ENCODE data around the gene PDE7B. TPM values are rescaled to one million over a fixed set of nuclear protein-coding genes. Genes with fewer than 3 reads are reported as not detected.

Gene PDE7B
- total RNA-seq, 2 experiments from 2014 or later = 0.58 to 0.68 TPM

- POLR2A ChIA-PET = no interaction called here
- Mint-ChIP-seq H3K9me3 (no peaks in the 10 kb centered on the region), H3K4me3 (no peak overlapping the region), H3K27me3 (no peaks in the 10 kb centered on the region), H3K27ac (no peak overlapping the region), H3K36me3 (ENCODE audit: low read depth) (no peaks in the 10 kb centered on the region), H3K4me1 (ENCODE audit: low read depth) (no peaks in the 10 kb centered on the region)
- TF ChIP-seq CTCF (IDR thresholded peaks at IDR 0.05) = no peak
- intact Hi-C loops (cut with micrococcal nuclease) = no loop called here
- ATAC-seq = no peak
- CTCF ChIA-PET = no interaction called here
- no peak for DNase-seq
Measured at GRCh38 chr6:135974426-135974825, 122.9 kb downstream of the PDE7B start.

- Mint-ChIP-seq H3K4me1 (ENCODE audit: low read depth) (no peaks in the 10 kb centered on the region), H3K36me3 (ENCODE audit: low read depth) (no peaks in the 10 kb centered on the region), H3K27me3 (no peaks in the 10 kb centered on the region), H3K4me3 (no peak overlapping the region), H3K27ac (no peak overlapping the region), H3K9me3 (no peaks in the 10 kb centered on the region)
- ATAC-seq = no peak
- ChIA-PET CTCF (no interaction called here), POLR2A (no interaction called here)
- TF ChIP-seq CTCF (IDR thresholded peaks at IDR 0.05) = no peak
- intact Hi-C loops (cut with micrococcal nuclease) = no loop called here
- no peak for DNase-seq
Measured at GRCh38 chr6:135976585-135976984, 125.1 kb downstream of the PDE7B start.

- intact Hi-C loops (cut with micrococcal nuclease) = no loop called here
- Mint-ChIP-seq H3K36me3 (ENCODE audit: low read depth) (no peaks in the 10 kb centered on the region), H3K27me3 (no peaks in the 10 kb centered on the region), H3K9me3 (no peaks in the 10 kb centered on the region), H3K4me1 (ENCODE audit: low read depth) (no peaks in the 10 kb centered on the region), H3K4me3 (no peak overlapping the region), H3K27ac (no peak overlapping the region)
- ChIA-PET CTCF (no interaction called here), POLR2A (no interaction called here)
- ATAC-seq (no peak), DNase-seq (no peak)
- no peak for TF ChIP-seq CTCF (IDR thresholded peaks at IDR 0.05)
Measured at GRCh38 chr6:135983093-135983492, 131.6 kb downstream of the PDE7B start.

- H3K4me3 Mint-ChIP-seq = no peak overlapping the region
- CTCF ChIA-PET = no interaction called here
- no peaks in the 10 kb centered on the region for H3K4me1 Mint-ChIP-seq (ENCODE audit: low read depth)
- no peak for TF ChIP-seq CTCF (IDR thresholded peaks at IDR 0.05)
- DNase-seq (no peak), ATAC-seq (no peak)
- intact Hi-C loops (cut with micrococcal nuclease) = no loop called here
- no peak overlapping the region for H3K27ac Mint-ChIP-seq
- POLR2A ChIA-PET = no interaction called here
- no peaks in the 10 kb centered on the region for H3K36me3 Mint-ChIP-seq (ENCODE audit: low read depth)
- no peaks in the 10 kb centered on the region for H3K27me3 Mint-ChIP-seq
- no peaks in the 10 kb centered on the region for H3K9me3 Mint-ChIP-seq
Measured at GRCh38 chr6:135983718-135984343, 132.3 kb downstream of the PDE7B start.

- H3K27ac Mint-ChIP-seq = no peak overlapping the region
- H3K9me3 Mint-ChIP-seq = no peaks in the 10 kb centered on the region
- no peaks in the 10 kb centered on the region for H3K36me3 Mint-ChIP-seq (ENCODE audit: low read depth)
- DNase-seq (no peak), ATAC-seq (no peak)
- H3K4me1 Mint-ChIP-seq (ENCODE audit: low read depth) = no peaks in the 10 kb centered on the region
- POLR2A ChIA-PET = no interaction called here
- H3K4me3 Mint-ChIP-seq = no peak overlapping the region
- intact Hi-C loops (cut with micrococcal nuclease) = no loop called here
- no peaks in the 10 kb centered on the region for H3K27me3 Mint-ChIP-seq
- no peak for TF ChIP-seq CTCF (IDR thresholded peaks at IDR 0.05)
- CTCF ChIA-PET = no interaction called here
Measured at GRCh38 chr6:135985471-135985870, 134.0 kb downstream of the PDE7B start.
